HepG2 (cell line): ENCODE data around the gene APC2. TPM values are rescaled to one million over a fixed set of nuclear protein-coding genes. Genes with fewer than 3 reads are reported as not detected.

Experiments
- CCAR2 ChIP-seq: fragments of 200-400 bp; formaldehyde crosslinking; optimal IDR thresholded peaks from 2 replicates; pipeline ENCODE3; 2018; ENCODE audit warnings: low read depth, mild to moderate bottlenecking, low read length, moderate library complexity
- CHD2 ChIP-seq: IDR thresholded peaks from 2 replicates; pipeline ENCODE4 v1.6.1; 2011; ENCODE audit warnings: low read depth, low read length, improper control_type of control experiment
- CREM ChIP-seq, 2 experiments: sonication (generic) in 1 of 2; formaldehyde crosslinking in 1 of 2; IDR thresholded peaks; 2 replicates each; pipeline versions ENCODE4 v1.4.0 to v1.6.1; 2016 to 2020; ENCODE audit warnings: antibody characterized with exemption in 1 of 2, mild to moderate bottlenecking in 1 of 2, missing genetic modification reagents in 1 of 2
- FUBP1 ChIP-seq: sonication (generic); formaldehyde crosslinking; IDR thresholded peaks from 2 replicates; pipeline ENCODE4 v1.5.1; 2020; ENCODE audit warnings: missing genetic modification reagents, mild to moderate bottlenecking, borderline replicate concordance
- HIVEP1 ChIP-seq: sonication (generic); formaldehyde crosslinking; IDR thresholded peaks from 2 replicates; pipeline ENCODE4 v1.4.0; 2020; ENCODE audit warnings: mild to moderate bottlenecking, missing genetic modification reagents
- HMGA1 ChIP-seq: sonication (generic); formaldehyde crosslinking; conservative IDR thresholded peaks from 2 replicates; pipeline ENCODE4 v1.4.0; 2020; ENCODE audit warnings: missing genetic modification reagents
- HNRNPH1 ChIP-seq: fragments of 200-400 bp; formaldehyde crosslinking; optimal IDR thresholded peaks from 2 replicates; pipeline ENCODE3; 2017; ENCODE audit warnings: mild to moderate bottlenecking, low read depth, low read length
- MTA3 ChIP-seq: sonication (generic); formaldehyde crosslinking; IDR thresholded peaks from 2 replicates; pipeline ENCODE4 v1.4.0; 2020; ENCODE audit warnings: missing genetic modification reagents
- NR1H2 ChIP-seq: sonication (generic); formaldehyde crosslinking; IDR thresholded peaks from 2 replicates; pipeline ENCODE4 v1.8.1; 2022; ENCODE audit warnings: low read depth, missing genetic modification reagents, borderline replicate concordance
- PAXIP1 ChIP-seq: sonication (generic); formaldehyde crosslinking; conservative IDR thresholded peaks from 2 replicates; pipeline ENCODE4 v1.4.0; 2020; ENCODE audit warnings: mild to moderate bottlenecking, missing genetic modification reagents, moderate library complexity
- PCBP1 ChIP-seq: fragments of 200-400 bp; formaldehyde crosslinking; IDR thresholded peaks from 2 replicates; pipeline ENCODE4 v1.6.1; 2017; ENCODE audit warnings: mild to moderate bottlenecking, low read depth, low read length, borderline replicate concordance
- POLR2AphosphoS5 ChIP-seq: IDR thresholded peaks from 2 replicates; pipeline ENCODE4 v1.6.1; 2012; ENCODE audit warnings: low read depth, low read length
- SUZ12 ChIP-seq: fragments of 150-350 bp; IDR thresholded peaks from 2 replicates; pipeline ENCODE4 v1.6.1; 2014; ENCODE audit warnings: low read depth, low read length
- TOE1 ChIP-seq: sonication (generic); formaldehyde crosslinking; IDR thresholded peaks from 2 replicates; pipeline ENCODE4 v1.4.0; 2020; ENCODE audit warnings: mild to moderate bottlenecking, missing genetic modification reagents
- ZFP62 ChIP-seq: sonication (generic); formaldehyde crosslinking; IDR thresholded peaks from 2 replicates; pipeline ENCODE4 v1.4.0; 2020; ENCODE audit warnings: missing genetic modification reagents
- ZGPAT ChIP-seq: IDR thresholded peaks from 2 replicates; pipeline ENCODE4 v1.6.1; 2016; ENCODE audit warnings: mild to moderate bottlenecking
- ZNF292 ChIP-seq: sonication (generic); formaldehyde crosslinking; IDR thresholded peaks from 2 replicates; pipeline ENCODE4 v1.8.1; 2022; ENCODE audit warnings: mild to moderate bottlenecking, low read depth, missing genetic modification reagents, borderline replicate concordance
- ZNF574 ChIP-seq: sonication (generic); formaldehyde crosslinking; IDR thresholded peaks from 2 replicates; pipeline ENCODE4 v1.4.0; 2020; ENCODE audit warnings: missing genetic modification reagents
- ZNF580 ChIP-seq: IDR thresholded peaks from 2 replicates; pipeline ENCODE4 v1.6.1; 2016; ENCODE audit warnings: low read depth, borderline replicate concordance
- polyA plus RNA-seq, 8 experiments: library from polyadenylated mRNA; depleted of rRNA in 3 of 8; stranded (reverse) in 7 of 8; unstranded in 1 of 8; fragments of >200 nt; fragmentation: Illumina TruSeq in 4 of 8; extraction: Trizol in 4 of 8; gene quantifications; 2 replicates each; pipeline versions ENCODE4 v1.2.1 to v1.2.3, GENCODE V29; 2011 to 2016; ENCODE audit warnings: low read depth in 4 of 8, missing spikeins in 1 of 8, mixed read lengths in 1 of 8; ENCODE audit not compliant: insufficient read depth in 1 of 8
- total RNA-seq, 5 experiments: library from RNA; depleted of rRNA; stranded (reverse); fragments of >200 nt; fragmentation: Illumina TruSeq; extraction: Trizol; gene quantifications; 2 replicates each; pipeline ENCODE4 v1.2.3, GENCODE V29; 2016; ENCODE audit warnings: low read depth in 1 of 5

The APC2 gene
- total and polyA plus RNA-seq, 2 of the 13 experiments (the other 11 are each of a cell fraction or from before 2014, with no cell fraction given) = 0.08 to 0.22 TPM

GRCh38 chr19:1400281-1401137 lies 49.4 kb upstream of the APC2 start (continued):
- TF ChIP-seq FUBP1 (CRISPR knock-in tag) (no peak), HNRNPH1 (peak; percentile 74), NR1H2 (CRISPR knock-in tag) (no peak), POLR2AphosphoS5 (peak; percentile 54; the same call in 1 of the 2 replicates), HMGA1 (CRISPR knock-in tag) (no peak), PCBP1 (peak; percentile 88), PAXIP1 (CRISPR knock-in tag) (peak; percentile 94), MTA3 (CRISPR knock-in tag) (no peak), ZNF580 (CRISPR knock-in tag) (peak; percentile 30; the same call in 1 of the 2 replicates), CREM (IDR thresholded peaks at IDR 0.05) (peak; percentile 68; the same call in 1 of the 2 replicates), CREM (CRISPR knock-in tag; IDR thresholded peaks at IDR 0.05) (no peak), ZGPAT (peak; percentile 70), CCAR2 (no peak), ZNF574 (CRISPR knock-in tag) (peak; percentile 76), HIVEP1 (CRISPR knock-in tag) (no peak), ZFP62 (CRISPR knock-in tag) (no peak), TOE1 (CRISPR knock-in tag) (no peak), CHD2 (no peak), SUZ12 (no peak), ZNF292 (no peak)
